NT2/D1 (cell line): Measurements from ENCODE around the gene PAQR6.
"Not testable (repeated sequence)": the region's sequence is repeated elsewhere in the genome, so short reads cannot be mapped to it uniquely, and the experiment has no call there.

Experiments used
- DNase-seq: peaks from one replicate; pipeline ENCODE4 v3.0.0-alpha.2; 2011; ENCODE audit warnings: low read depth, low spot score
- H3K27me3 ChIP-seq: 2 replicates; pipeline ENCODE4 v1.6.0; 2011; ENCODE audit warnings: mild to moderate bottlenecking; ENCODE audit not compliant: insufficient read length, insufficient read depth
- H3K36me3 ChIP-seq: 2 replicates; pipeline ENCODE4 v1.6.1; 2011; ENCODE audit warnings: mild to moderate bottlenecking, low read length, mixed read lengths; ENCODE audit not compliant: insufficient read depth, insufficient read length
- H3K4me1 ChIP-seq: 2 replicates; pipeline ENCODE4 v1.5.1; 2011; ENCODE audit not compliant: insufficient read depth, insufficient read length
- H3K4me3 ChIP-seq: 2 replicates; pipeline ENCODE4 v1.5.1; 2011; ENCODE audit warnings: low read depth; ENCODE audit not compliant: insufficient read length
- H3K9ac ChIP-seq: 2 replicates; pipeline ENCODE4 v1.6.0; 2011; ENCODE audit warnings: low read depth; ENCODE audit not compliant: insufficient read length
- H3K9me3 ChIP-seq: 2 replicates; pipeline ENCODE4 v1.5.1; 2011; ENCODE audit warnings: mild to moderate bottlenecking, low read length; ENCODE audit not compliant: insufficient read depth
- SUZ12 ChIP-seq: IDR thresholded peaks from 2 replicates; pipeline ENCODE4 v1.6.1; 2011; ENCODE audit not compliant: insufficient read length, insufficient read depth; ENCODE audit errors: extremely low read depth
- YY1 ChIP-seq: IDR thresholded peaks from 2 replicates; pipeline ENCODE4 v1.6.1; 2011; ENCODE audit not compliant: insufficient read length, insufficient read depth
- ZNF274 ChIP-seq: IDR thresholded peaks from 2 replicates; pipeline ENCODE4 v1.6.1; 2011; ENCODE audit warnings: mild to moderate bottlenecking, low read depth, low read length

The PAQR6 gene

GRCh38 chr1:156220226-156220625 is 27.6 kb downstream of the PAQR6 start:
- Histone ChIP-seq H3K4me1 (peaks cover 2% of the 10 kb centered on the region), H3K4me3 (no peak overlapping the region), H3K9me3 (no peaks in the 10 kb centered on the region), H3K27me3 (no peaks in the 10 kb centered on the region), H3K36me3 (peaks cover 55% of the 10 kb centered on the region), H3K9ac (no peak overlapping the region)
- DNase-seq: no peak
- no peak for TF ChIP-seq YY1
- TF ChIP-seq SUZ12: no peak
- TF ChIP-seq ZNF274: no peak

- Histone ChIP-seq H3K9me3 (no peaks in the 10 kb centered on the region), H3K36me3 (peaks cover 51% of the 10 kb centered on the region), H3K4me3 (no peak overlapping the region), H3K9ac (no peak overlapping the region), H3K4me1 (peaks cover 3% of the 10 kb centered on the region), H3K27me3 (no peaks in the 10 kb centered on the region)
- TF ChIP-seq ZNF274: no peak
- DNase-seq: no peak
These were observed 30.0 kb downstream of the PAQR6 start for GRCh38 chr1:156217871-156218270.

DNA sequence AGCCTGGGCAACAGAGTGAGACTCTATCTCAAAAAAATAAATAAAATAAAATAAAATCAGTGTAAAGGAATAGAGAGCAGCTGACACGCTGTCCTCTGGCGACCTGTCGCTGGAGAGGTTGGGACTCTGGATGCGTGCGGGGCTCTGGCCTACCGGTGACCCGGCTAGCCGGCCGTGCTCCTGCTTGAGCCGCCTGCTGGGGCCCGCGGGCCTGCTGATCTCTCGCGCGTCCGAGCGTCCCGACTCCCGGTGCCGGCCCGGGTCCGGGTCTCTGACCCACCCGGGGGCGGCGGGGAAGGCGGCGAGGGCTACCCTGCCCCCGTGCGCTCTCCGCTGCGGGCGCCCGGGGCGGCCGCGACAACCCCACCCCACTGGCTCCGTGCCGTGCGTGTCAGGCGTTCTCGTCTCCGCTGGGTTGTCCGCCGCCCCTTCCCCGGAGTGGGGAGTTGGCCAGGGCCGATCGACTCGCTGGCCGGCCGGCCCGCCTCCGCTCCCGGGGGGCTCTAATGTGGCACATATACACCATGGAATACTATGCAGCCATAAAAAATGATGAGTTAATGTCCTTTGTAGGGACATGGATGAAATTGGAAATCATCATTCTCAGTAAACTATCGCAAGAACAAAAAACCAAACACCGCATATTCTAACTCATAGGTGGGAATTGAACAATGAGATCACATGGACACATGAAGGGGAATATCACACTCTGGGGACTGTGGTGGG is 31.3 kb downstream of the PAQR6 start:
- not testable (repeated sequence) for DNase-seq, H3K4me1 ChIP-seq, H3K4me3 ChIP-seq, H3K9ac ChIP-seq, H3K27me3 ChIP-seq, H3K9me3 ChIP-seq
- peaks cover 45% of the 10 kb centered on the region for H3K36me3 ChIP-seq

DNA sequence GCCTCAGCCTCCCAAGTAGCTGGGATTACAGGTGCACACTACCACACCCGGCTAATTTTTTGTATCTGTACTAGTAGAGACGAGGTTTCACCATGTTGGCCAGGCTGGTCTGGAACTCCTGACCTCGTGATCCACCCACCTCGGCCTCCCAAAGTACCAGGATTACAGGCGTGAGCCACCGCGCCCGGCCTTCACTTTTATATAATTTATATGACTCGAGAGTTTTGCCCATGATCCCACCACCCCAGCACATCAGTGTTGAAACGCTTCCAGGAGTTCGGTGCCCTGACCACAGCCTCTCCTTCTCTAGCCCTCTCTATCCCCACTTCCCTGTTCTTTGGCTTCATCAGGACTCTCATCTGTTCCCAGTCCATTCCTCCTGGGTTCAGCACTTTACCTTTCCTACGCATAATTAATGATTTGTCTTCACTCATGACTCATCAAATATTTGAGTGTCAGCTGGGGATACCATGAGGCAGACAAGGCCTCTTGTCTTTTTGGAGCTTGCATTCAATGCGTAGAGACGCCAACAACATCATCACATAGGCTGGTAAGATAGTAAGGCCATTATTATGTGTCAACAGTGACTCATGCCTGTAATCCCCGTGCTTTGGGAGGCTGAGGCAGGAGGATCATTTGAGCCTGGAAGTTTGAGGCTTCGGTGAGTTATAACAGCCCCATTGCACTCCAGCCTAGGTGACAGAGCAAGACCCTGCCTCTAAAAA is 33.7 kb downstream of the PAQR6 start:
- no peak for TF ChIP-seq ZNF274
- Histone ChIP-seq H3K9ac (no peak overlapping the region), H3K4me1 (peaks cover 5% of the 10 kb centered on the region)

GRCh38 chr1:156213644-156213966 is 34.3 kb downstream of the PAQR6 start:
- DNase-seq: no peak
- TF ChIP-seq SUZ12 (no peak), YY1 (no peak), ZNF274 (no peak)
- H3K4me3 ChIP-seq: peak overlapping the region; percentile 93
- peaks cover 59% of the 10 kb centered on the region for H3K36me3 ChIP-seq
- no peaks in the 10 kb centered on the region for H3K9me3 ChIP-seq
- H3K27me3 ChIP-seq: no peaks in the 10 kb centered on the region
- peak overlapping the region; percentile 97 for H3K9ac ChIP-seq
- peaks cover 6% of the 10 kb centered on the region for H3K4me1 ChIP-seq

More for the DNA sequence above, 33.7 kb downstream of the PAQR6 start:
- no peaks in the 10 kb centered on the region for H3K27me3 ChIP-seq
- peaks cover 54% of the 10 kb centered on the region for H3K36me3 ChIP-seq
- no peaks in the 10 kb centered on the region for H3K9me3 ChIP-seq
- H3K4me3 ChIP-seq: no peak overlapping the region
- DNase-seq: no peak

DNA sequence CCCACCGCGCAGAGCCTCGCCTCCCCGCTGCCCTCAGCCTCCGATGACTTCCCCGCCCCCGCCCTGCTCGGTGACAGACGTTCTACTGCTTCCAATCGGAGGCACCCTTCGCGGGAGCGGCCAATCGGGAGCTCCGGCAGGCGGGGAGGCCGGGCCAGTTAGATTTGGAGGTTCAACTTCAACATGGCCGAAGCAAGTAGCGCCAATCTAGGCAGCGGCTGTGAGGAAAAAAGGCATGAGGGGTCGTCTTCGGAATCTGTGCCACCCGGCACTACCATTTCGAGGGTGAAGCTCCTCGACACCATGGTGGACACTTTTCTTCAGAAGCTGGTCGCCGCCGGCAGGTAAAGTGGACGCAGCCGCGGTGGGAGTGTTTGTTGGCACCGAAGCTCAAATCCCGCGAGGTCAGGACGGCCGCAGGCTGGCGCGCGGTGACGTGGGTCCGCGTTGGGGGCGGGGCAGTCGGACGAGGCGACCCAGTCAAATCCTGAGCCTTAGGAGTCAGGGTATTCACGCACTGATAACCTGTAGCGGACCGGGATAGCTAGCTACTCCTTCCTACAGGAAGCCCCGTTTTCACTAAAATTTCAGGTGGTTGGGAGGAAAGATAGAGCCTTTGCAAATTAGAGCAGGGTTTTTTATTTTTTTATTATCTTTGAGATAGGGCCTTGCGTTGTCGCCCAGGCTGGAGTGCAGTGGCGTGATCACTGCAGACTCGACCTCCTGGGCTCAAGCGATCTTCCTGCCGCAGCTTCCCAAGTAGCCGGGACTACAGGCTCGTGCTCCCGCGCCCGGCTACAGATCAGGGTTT is 34.8 kb downstream of the PAQR6 start, which contains the start of gene PMF1:
Gene PMF1 (plus strand): TSS at position 175 of the 811 bp plus-strand sequence. CDS start 9 bp downstream, at position 184.
- peak; percentile 87 for TF ChIP-seq YY1
- no peak for TF ChIP-seq SUZ12
- TF ChIP-seq ZNF274: no peak
- Histone ChIP-seq H3K9me3 (no peaks in the 10 kb centered on the region), H3K27me3 (no peaks in the 10 kb centered on the region), H3K4me3 (peak within 1 kb of the TSS; percentile 93), H3K4me1 (peaks cover 6% of the 10 kb centered on the region), H3K36me3 (peaks cover 62% of the 10 kb centered on the region), H3K9ac (peak within 1 kb of the TSS; percentile 97)
- DNase-seq: peak; percentile 99

DNA sequence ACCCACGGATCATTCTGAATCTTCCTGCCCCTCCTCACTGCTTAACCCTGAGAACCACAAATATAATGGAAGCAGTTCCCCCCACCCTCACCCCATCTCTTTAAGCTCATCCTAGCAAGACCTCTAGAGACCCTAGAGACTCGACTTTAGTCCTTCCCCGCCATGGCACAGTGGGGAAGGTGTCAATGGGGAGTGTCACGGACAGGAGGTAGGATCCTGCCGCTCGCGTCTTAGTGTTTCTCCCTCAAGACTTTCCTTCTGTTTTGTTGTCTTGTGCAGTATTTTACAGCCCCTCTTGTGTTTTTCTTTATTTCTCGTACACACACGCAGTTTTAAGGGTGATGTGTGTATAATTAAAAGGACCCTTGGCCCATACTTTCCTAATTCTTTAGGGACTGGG is 35.7 kb downstream of the PAQR6 start:
- H3K4me1 ChIP-seq: peaks cover 6% of the 10 kb centered on the region
- TF ChIP-seq SUZ12: no peak
- no peak for TF ChIP-seq YY1
- no peak for TF ChIP-seq ZNF274
- no peak for DNase-seq
- H3K9me3 ChIP-seq: no peaks in the 10 kb centered on the region
- H3K27me3 ChIP-seq: no peaks in the 10 kb centered on the region
- peak overlapping the region; percentile 97 for H3K9ac ChIP-seq
- H3K4me3 ChIP-seq: peak overlapping the region; percentile 93
- peaks cover 69% of the 10 kb centered on the region for H3K36me3 ChIP-seq
